ENCODE results near the gene CAMK2D.

Gene CAMK2D

DNA sequence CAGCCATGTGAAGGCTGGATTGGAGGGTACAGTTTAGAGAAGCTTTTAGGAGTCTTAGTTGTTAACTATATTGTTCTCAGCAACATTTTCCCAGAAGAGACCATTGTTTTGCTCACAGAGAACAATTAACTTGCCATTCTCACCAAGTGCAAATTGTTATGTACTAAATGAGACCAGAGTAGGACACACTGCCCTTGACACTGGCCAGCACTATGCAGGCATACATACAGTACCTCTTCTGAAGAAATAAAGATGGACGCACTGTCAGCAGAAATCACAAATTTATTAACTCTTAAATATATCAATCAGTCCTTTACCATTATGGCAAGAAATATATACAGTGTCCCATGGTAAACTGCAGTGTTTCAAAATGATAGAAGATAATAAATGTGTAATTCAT is 309.4 kb downstream of the CAMK2D start:
- Histone ChIP-seq H3K27me3 (ENCODE audit: insufficient read depth, low read length) (no peaks in the 10 kb centered on the region), H3K79me2 (ENCODE audit: control insufficient read depth, insufficient read depth, low read length, unreplicated experiment) (no peaks in the 10 kb centered on the region), H3K36me3 (ENCODE audit: insufficient read depth, low read length) (peaks cover 18% of the 10 kb centered on the region), H3K4me1 (ENCODE audit: control insufficient read depth, insufficient read depth, low read length, unreplicated experiment) (peaks cover 39% of the 10 kb centered on the region), H3K4me3 (ENCODE audit: low read depth, low read length) (no peak overlapping the region), H3K27ac (ENCODE audit: low read depth, low read length) (no peak overlapping the region), H2AFZ (ENCODE audit: low read length, unreplicated experiment) (no peak overlapping the region)

DNA sequence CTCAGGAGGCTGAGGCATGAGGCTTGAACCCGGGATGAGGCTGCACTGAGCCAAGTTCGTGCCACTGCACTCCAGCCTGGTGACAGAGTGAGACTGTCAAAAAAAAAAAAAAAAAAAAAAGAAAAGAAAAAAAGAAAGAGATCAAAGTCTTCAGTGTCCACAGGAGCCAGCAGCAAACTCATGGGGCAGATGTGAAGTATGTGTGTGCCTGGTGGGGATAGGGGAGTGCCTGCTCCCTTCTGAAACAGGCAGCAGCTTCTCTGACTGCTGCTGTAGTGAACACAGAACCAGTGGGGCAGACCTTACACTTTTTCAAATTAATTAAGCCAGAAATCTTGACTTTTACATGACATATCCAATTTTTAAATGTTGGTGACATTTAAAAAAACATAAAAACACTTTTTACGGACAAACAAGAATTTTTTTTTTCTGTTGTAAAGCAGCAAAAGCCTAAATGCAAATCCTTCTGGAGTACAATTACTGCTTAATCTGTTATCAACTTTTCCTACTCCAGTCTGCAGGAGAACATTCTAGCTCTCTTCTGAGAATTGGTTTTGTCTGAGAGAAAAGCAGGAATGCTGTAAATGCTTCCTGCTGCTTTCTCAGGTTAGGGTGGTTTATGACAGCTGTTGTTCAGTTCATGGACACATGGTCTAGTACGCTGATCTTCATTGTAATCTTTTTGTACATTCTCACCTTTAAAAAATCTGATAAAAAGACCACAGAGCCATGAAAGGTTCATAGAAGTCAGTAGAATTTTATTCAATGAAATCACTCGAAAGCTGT is 311.1 kb downstream of the CAMK2D start:
- no peak overlapping the region for H2AFZ ChIP-seq (ENCODE audit: low read length, unreplicated experiment)
- H3K27ac ChIP-seq (ENCODE audit: low read depth, low read length) = no peak overlapping the region
- H3K4me3 ChIP-seq (ENCODE audit: low read depth, low read length) = no peak overlapping the region
- peaks cover 55% of the 10 kb centered on the region for H3K4me1 ChIP-seq (ENCODE audit: control insufficient read depth, insufficient read depth, low read length, unreplicated experiment)
- no peaks in the 10 kb centered on the region for H3K79me2 ChIP-seq (ENCODE audit: control insufficient read depth, insufficient read depth, low read length, unreplicated experiment)
- H3K27me3 ChIP-seq (ENCODE audit: insufficient read depth, low read length) = no peaks in the 10 kb centered on the region
- peaks cover 14% of the 10 kb centered on the region for H3K36me3 ChIP-seq (ENCODE audit: insufficient read depth, low read length)

DNA sequence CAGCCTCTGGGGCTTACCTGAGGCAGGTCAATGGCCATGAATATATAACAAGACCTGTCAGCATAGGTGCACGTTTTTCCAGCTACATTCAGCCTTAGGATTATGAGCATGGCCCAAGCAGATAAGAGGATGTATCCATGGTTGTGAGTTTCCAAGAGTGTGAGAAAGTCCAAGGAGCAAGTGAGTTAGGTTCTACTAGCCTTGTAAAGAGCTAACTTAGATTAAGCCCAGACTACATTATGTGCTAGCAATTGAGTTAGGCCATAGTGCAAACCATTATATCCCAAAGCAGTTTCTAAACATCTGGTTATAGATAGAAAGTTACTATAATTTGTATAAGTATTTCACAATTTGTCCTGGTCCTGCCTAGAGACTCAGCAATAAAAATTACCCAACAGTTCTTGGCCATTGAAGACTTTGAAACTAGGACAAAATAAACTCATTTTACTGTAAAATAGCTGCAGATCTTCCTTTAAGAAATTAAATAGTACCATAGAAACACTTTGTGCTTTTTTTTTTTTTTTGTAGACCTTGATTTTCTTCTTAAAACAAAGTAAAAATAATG is 312.0 kb downstream of the CAMK2D start:
- peaks cover 14% of the 10 kb centered on the region for H3K36me3 ChIP-seq (ENCODE audit: insufficient read depth, low read length)
- no peaks in the 10 kb centered on the region for H3K27me3 ChIP-seq (ENCODE audit: insufficient read depth, low read length)
- H3K4me1 ChIP-seq (ENCODE audit: control insufficient read depth, insufficient read depth, low read length, unreplicated experiment) = peaks cover 63% of the 10 kb centered on the region
- no peaks in the 10 kb centered on the region for H3K79me2 ChIP-seq (ENCODE audit: control insufficient read depth, insufficient read depth, low read length, unreplicated experiment)
- H3K4me3 ChIP-seq (ENCODE audit: low read depth, low read length) = no peak overlapping the region
- no peak overlapping the region for H3K27ac ChIP-seq (ENCODE audit: low read depth, low read length)
- no peak overlapping the region for H2AFZ ChIP-seq (ENCODE audit: low read length, unreplicated experiment)

GRCh38 chr4:113447769-113448168 is 313.8 kb downstream of the CAMK2D start:
- peaks cover 66% of the 10 kb centered on the region for H3K4me1 ChIP-seq (ENCODE audit: control insufficient read depth, insufficient read depth, low read length, unreplicated experiment)
- no peak overlapping the region for H2AFZ ChIP-seq (ENCODE audit: low read length, unreplicated experiment)
- H3K27me3 ChIP-seq (ENCODE audit: insufficient read depth, low read length) = no peaks in the 10 kb centered on the region
- H3K27ac ChIP-seq (ENCODE audit: low read depth, low read length) = peak overlapping the region; percentile 100
- H3K36me3 ChIP-seq (ENCODE audit: insufficient read depth, low read length) = peaks cover 10% of the 10 kb centered on the region
- H3K79me2 ChIP-seq (ENCODE audit: control insufficient read depth, insufficient read depth, low read length, unreplicated experiment) = no peaks in the 10 kb centered on the region
- H3K4me3 ChIP-seq (ENCODE audit: low read depth, low read length) = no peak overlapping the region

DNA sequence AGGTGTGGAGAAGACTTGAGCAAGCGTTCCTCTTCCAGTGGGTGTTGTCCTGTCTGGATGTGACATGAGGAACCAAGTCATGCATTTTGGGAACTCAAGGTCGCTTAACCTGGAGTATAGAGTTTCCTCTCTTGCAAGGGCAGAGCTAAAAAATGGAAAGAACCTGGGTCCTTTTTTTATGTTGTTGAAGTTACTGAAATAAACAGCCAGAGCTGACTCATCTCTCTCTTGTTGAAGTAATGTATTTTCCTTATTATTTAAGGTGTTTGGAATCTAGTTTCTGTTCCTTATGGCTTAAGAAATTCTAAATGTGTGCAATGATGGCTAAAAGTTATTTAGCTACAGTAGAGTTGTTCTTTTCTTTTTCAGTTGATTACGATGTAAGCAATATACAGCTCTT is 314.5 kb downstream of the CAMK2D start:
- Histone ChIP-seq H3K4me3 (ENCODE audit: low read depth, low read length) (peak overlapping the region; percentile 31; the same call in 1 of the 2 replicates), H3K27me3 (ENCODE audit: insufficient read depth, low read length) (no peaks in the 10 kb centered on the region), H3K79me2 (ENCODE audit: control insufficient read depth, insufficient read depth, low read length, unreplicated experiment) (no peaks in the 10 kb centered on the region), H2AFZ (ENCODE audit: low read length, unreplicated experiment) (no peak overlapping the region), H3K27ac (ENCODE audit: low read depth, low read length) (peak overlapping the region; percentile 100), H3K36me3 (ENCODE audit: insufficient read depth, low read length) (peaks cover 10% of the 10 kb centered on the region), H3K4me1 (ENCODE audit: control insufficient read depth, insufficient read depth, low read length, unreplicated experiment) (peaks cover 65% of the 10 kb centered on the region)

DNA sequence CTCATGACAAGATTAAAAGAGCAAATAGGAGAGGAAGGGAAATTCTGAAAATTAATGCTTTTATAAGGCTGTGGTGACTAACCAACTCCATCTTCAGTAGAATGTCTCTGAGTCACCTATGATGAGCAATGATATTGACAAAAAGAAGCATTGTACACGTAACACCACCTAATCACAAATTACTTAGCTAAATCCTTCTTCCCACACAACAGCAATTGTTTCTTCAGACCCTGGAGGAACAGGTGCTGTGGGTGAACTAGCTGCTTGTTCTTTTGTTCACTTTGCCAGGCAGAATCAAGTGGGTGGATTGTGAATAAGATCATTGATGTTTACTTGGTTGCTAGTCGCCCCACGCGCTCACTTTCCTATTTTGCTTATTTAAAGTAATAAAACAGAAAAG is 315.5 kb downstream of the CAMK2D start:
- Histone ChIP-seq H3K4me1 (ENCODE audit: control insufficient read depth, insufficient read depth, low read length, unreplicated experiment) (peaks cover 65% of the 10 kb centered on the region), H3K79me2 (ENCODE audit: control insufficient read depth, insufficient read depth, low read length, unreplicated experiment) (no peaks in the 10 kb centered on the region), H2AFZ (ENCODE audit: low read length, unreplicated experiment) (no peak overlapping the region), H3K4me3 (ENCODE audit: low read depth, low read length) (peak overlapping the region; percentile 61), H3K27me3 (ENCODE audit: insufficient read depth, low read length) (no peaks in the 10 kb centered on the region), H3K27ac (ENCODE audit: low read depth, low read length) (peak overlapping the region; percentile 100), H3K36me3 (ENCODE audit: insufficient read depth, low read length) (peaks cover 10% of the 10 kb centered on the region)

DNA sequence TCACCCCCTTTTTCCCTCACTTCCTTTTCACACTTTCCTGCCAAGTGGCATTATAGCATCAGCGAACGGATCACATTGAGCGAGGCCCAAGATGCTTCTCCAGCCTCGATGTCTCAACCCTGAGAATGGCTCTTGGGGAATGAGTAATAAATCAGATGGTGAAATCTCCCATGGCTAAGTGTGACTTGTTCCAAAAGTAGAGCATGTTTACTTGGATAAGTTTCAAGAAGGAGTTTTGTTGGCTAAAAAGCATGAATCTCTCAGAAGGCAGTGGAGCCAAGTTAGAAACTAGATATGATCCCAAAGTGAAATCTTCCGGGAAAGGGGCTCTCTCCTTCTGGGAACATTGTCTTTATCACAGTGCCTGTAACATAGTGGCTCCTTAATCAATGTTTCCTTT is 316.3 kb downstream of the CAMK2D start:
- H3K27me3 ChIP-seq (ENCODE audit: insufficient read depth, low read length) = no peaks in the 10 kb centered on the region
- H2AFZ ChIP-seq (ENCODE audit: low read length, unreplicated experiment) = no peak overlapping the region
- peaks cover 10% of the 10 kb centered on the region for H3K36me3 ChIP-seq (ENCODE audit: insufficient read depth, low read length)
- H3K4me1 ChIP-seq (ENCODE audit: control insufficient read depth, insufficient read depth, low read length, unreplicated experiment) = peaks cover 65% of the 10 kb centered on the region
- peak overlapping the region; percentile 61 for H3K4me3 ChIP-seq (ENCODE audit: low read depth, low read length)
- H3K27ac ChIP-seq (ENCODE audit: low read depth, low read length) = peak overlapping the region; percentile 100
- no peaks in the 10 kb centered on the region for H3K79me2 ChIP-seq (ENCODE audit: control insufficient read depth, insufficient read depth, low read length, unreplicated experiment)

GRCh38 chr4:113444386-113444785 is 317.2 kb downstream of the CAMK2D start:
- peaks cover 63% of the 10 kb centered on the region for H3K4me1 ChIP-seq (ENCODE audit: control insufficient read depth, insufficient read depth, low read length, unreplicated experiment)
- H3K27me3 ChIP-seq (ENCODE audit: insufficient read depth, low read length) = no peaks in the 10 kb centered on the region
- H3K4me3 ChIP-seq (ENCODE audit: low read depth, low read length) = peak overlapping the region; percentile 61
- no peaks in the 10 kb centered on the region for H3K79me2 ChIP-seq (ENCODE audit: control insufficient read depth, insufficient read depth, low read length, unreplicated experiment)
- peak overlapping the region; percentile 100 for H3K27ac ChIP-seq (ENCODE audit: low read depth, low read length)
- H2AFZ ChIP-seq (ENCODE audit: low read length, unreplicated experiment) = no peak overlapping the region
- peaks cover 10% of the 10 kb centered on the region for H3K36me3 ChIP-seq (ENCODE audit: insufficient read depth, low read length)

DNA sequence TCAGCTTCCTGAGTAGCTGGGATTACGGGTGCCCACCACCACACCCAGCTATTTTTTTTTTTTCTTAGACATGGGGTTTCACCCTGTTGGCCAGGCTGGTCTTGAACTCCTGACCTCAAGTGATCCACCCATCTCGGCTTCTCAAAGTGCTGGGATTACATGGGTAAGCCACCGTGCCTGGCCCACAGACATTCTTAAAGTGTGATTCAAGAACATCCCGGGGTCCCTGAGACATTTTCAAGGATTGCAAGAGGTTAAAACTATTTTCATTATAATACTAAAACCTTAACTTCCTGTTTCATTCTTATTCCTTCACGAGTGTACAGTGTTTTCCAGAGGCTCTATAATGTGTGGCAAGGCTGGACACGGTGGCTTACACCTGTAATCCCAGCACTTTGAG is 318.7 kb downstream of the CAMK2D start:
- no peaks in the 10 kb centered on the region for H3K79me2 ChIP-seq (ENCODE audit: control insufficient read depth, insufficient read depth, low read length, unreplicated experiment)
- peaks cover 48% of the 10 kb centered on the region for H3K4me1 ChIP-seq (ENCODE audit: control insufficient read depth, insufficient read depth, low read length, unreplicated experiment)
- H3K27me3 ChIP-seq (ENCODE audit: insufficient read depth, low read length) = no peaks in the 10 kb centered on the region
- no peak overlapping the region for H3K4me3 ChIP-seq (ENCODE audit: low read depth, low read length)
- H3K27ac ChIP-seq (ENCODE audit: low read depth, low read length) = peak overlapping the region; percentile 100
- peaks cover 10% of the 10 kb centered on the region for H3K36me3 ChIP-seq (ENCODE audit: insufficient read depth, low read length)
- no peak overlapping the region for H2AFZ ChIP-seq (ENCODE audit: low read length, unreplicated experiment)

- no peaks in the 10 kb centered on the region for H3K36me3 ChIP-seq (ENCODE audit: insufficient read depth, low read length)
- no peak overlapping the region for H3K27ac ChIP-seq (ENCODE audit: low read depth, low read length)
- H3K27me3 ChIP-seq (ENCODE audit: insufficient read depth, low read length) = no peaks in the 10 kb centered on the region
- H3K4me1 ChIP-seq (ENCODE audit: control insufficient read depth, insufficient read depth, low read length, unreplicated experiment) = peaks cover 47% of the 10 kb centered on the region
- no peak overlapping the region for H2AFZ ChIP-seq (ENCODE audit: low read length, unreplicated experiment)
- no peak overlapping the region for H3K4me3 ChIP-seq (ENCODE audit: low read depth, low read length)
- H3K79me2 ChIP-seq (ENCODE audit: control insufficient read depth, insufficient read depth, low read length, unreplicated experiment) = no peaks in the 10 kb centered on the region
These were observed 321.2 kb downstream of the CAMK2D start for GRCh38 chr4:113440371-113440770.

DNA sequence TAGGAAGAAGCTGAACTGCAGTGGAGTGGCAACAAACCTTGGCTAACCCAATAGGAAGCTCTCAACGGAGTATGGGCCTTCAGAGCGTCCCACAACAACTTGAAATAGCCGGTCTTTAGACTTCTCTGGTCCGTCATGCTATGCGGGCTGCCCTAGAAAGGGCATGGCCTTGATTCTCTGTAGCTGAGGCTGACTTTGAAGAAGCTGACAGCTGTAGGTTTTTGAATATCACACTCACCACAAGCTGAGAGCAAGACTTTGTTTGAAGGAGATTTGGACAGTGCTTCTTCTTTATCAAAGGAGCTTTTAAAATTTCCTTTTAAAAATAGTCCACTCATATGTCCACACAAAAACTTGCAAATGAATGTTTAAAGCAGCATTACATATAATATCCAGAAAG is 322.9 kb downstream of the CAMK2D start:
- no peaks in the 10 kb centered on the region for H3K27me3 ChIP-seq (ENCODE audit: insufficient read depth, low read length)
- no peaks in the 10 kb centered on the region for H3K36me3 ChIP-seq (ENCODE audit: insufficient read depth, low read length)
- H2AFZ ChIP-seq (ENCODE audit: low read length, unreplicated experiment) = no peak overlapping the region
- no peaks in the 10 kb centered on the region for H3K79me2 ChIP-seq (ENCODE audit: control insufficient read depth, insufficient read depth, low read length, unreplicated experiment)
- peaks cover 47% of the 10 kb centered on the region for H3K4me1 ChIP-seq (ENCODE audit: control insufficient read depth, insufficient read depth, low read length, unreplicated experiment)
- H3K27ac ChIP-seq (ENCODE audit: low read depth, low read length) = no peak overlapping the region
- no peak overlapping the region for H3K4me3 ChIP-seq (ENCODE audit: low read depth, low read length)

All from ACC112 (cell line).